ENCODE results near the gene PHF19.
A peak's percentile ranks its signal among the peaks of the same experiment; 100 is the strongest.

Gene PHF19

GRCh38 chr9:120904061-120904977 lies 27.3 kb upstream of the PHF19 start:
- Mint-ChIP-seq H3K4me3 (peak overlapping the region; percentile 50), H3K4me1 (ENCODE audit: low read depth) (peaks cover 60% of the 10 kb centered on the region), H3K27ac (peak overlapping the region; percentile 88), H3K27me3 (ENCODE audit: low read depth) (no peaks in the 10 kb centered on the region), H3K9me3 (no peaks in the 10 kb centered on the region), H3K36me3 (ENCODE audit: low read depth) (peaks cover 66% of the 10 kb centered on the region)

DNA sequence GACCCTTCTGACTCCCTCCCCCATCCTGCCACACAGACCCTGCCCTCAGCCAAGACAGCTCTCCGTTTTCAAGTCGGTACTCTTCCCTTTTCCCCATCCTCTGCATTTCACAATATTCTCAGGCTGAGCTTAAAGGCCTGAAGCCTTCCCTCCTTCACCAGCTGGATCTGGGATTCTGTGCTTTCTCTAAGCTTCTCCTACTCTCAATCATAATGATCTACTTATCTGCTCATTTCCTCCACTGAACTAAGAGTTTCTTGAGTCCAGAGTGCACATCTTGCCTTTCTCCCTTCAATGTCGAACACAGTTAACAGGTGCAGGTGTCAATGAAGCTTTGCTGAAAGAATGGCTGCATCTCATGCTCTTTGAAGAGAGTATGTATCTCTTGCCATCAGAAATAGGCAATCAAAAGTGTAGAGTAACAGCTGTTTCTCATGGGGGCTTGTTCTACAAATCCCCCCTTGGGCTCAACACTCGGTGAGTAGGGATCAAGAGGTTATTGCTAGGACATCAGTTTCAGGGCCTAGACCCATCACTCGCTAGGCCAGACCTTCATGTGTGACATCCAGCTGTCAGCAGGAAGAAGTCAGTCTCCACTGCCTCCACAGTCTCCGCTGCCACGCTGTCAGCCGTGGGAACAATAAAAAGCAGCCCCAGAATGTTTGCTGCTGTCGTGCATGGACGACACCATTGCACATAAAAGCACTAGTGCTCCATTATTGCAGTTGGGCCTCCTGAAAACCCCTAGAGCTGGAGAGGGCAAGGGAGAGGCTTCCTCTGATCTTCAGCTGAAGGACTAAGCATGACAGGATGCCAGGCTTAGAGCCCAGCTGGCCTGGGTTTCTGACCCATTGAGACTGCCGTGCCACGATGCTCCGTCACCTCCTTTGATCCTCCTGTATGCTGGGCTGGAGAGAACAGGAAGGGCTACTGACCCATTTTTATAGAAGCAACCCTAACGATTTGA lies 25.9 kb upstream of the PHF19 start:
- peaks cover 63% of the 10 kb centered on the region for H3K4me1 Mint-ChIP-seq (ENCODE audit: low read depth)
- H3K9me3 Mint-ChIP-seq: no peaks in the 10 kb centered on the region
- H3K27ac Mint-ChIP-seq: peak overlapping the region; percentile 88
- H3K4me3 Mint-ChIP-seq: peak overlapping the region; percentile 40
- H3K27me3 Mint-ChIP-seq (ENCODE audit: low read depth): no peaks in the 10 kb centered on the region
- H3K36me3 Mint-ChIP-seq (ENCODE audit: low read depth): peaks cover 63% of the 10 kb centered on the region

DNA sequence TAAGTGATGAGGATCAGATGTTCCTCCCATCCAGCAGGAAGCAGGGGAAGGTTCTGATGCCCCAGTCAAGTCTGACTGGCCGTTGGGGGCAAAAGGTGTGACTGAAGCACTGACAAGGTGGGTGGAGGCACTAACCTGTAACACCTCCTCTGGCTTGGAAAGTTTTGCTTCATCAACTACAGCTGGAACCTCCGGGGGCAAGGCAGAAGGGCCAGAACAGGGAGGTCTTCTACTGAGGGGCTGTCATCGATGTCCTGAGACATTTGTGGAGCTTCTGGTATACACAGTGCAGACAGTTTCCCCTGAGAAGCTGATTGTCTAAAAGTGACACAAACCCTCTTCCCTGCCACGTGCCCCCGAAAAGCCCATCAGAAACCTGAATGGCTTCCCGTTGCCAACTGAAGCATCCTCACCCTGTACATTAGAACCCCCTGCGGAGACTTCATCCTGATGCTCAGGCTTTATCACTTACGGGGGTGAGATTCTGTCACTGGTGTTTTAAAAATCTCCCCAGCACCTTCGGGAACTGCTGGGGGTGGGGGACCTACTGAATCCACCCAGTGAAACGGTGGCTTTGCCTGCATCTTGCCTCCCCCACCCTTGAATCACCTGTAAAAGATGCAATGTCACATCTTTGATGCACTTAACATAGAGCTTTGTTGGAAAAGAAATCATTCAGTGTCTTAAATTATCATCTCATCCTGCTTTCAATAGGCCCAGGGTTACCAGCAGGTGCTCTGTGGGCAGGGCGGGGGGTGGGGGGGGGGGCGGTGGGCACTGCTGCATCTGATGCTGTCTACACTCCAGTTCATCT lies 25.0 kb upstream of the PHF19 start:
- H3K27ac Mint-ChIP-seq: peak overlapping the region; percentile 88
- no peaks in the 10 kb centered on the region for H3K27me3 Mint-ChIP-seq (ENCODE audit: low read depth)
- no peaks in the 10 kb centered on the region for H3K9me3 Mint-ChIP-seq
- H3K4me1 Mint-ChIP-seq (ENCODE audit: low read depth): peaks cover 62% of the 10 kb centered on the region
- H3K36me3 Mint-ChIP-seq (ENCODE audit: low read depth): peaks cover 60% of the 10 kb centered on the region
- H3K4me3 Mint-ChIP-seq: no peak overlapping the region

GRCh38 chr9:120900824-120901223 lies 23.8 kb upstream of the PHF19 start:
- Mint-ChIP-seq H3K4me3 (no peak overlapping the region), H3K4me1 (ENCODE audit: low read depth) (peaks cover 57% of the 10 kb centered on the region), H3K27ac (peak overlapping the region; percentile 82), H3K9me3 (no peaks in the 10 kb centered on the region), H3K27me3 (ENCODE audit: low read depth) (no peaks in the 10 kb centered on the region), H3K36me3 (ENCODE audit: low read depth) (peaks cover 52% of the 10 kb centered on the region)

- Mint-ChIP-seq H3K9me3 (no peaks in the 10 kb centered on the region), H3K36me3 (ENCODE audit: low read depth) (peaks cover 39% of the 10 kb centered on the region), H3K4me3 (no peak overlapping the region), H3K4me1 (ENCODE audit: low read depth) (peaks cover 53% of the 10 kb centered on the region), H3K27me3 (ENCODE audit: low read depth) (no peaks in the 10 kb centered on the region), H3K27ac (peak overlapping the region; percentile 34)
Observed at GRCh38 chr9:120899490-120900068, 22.6 kb upstream of the PHF19 start.

GRCh38 chr9:120898396-120898795 lies 21.4 kb upstream of the PHF19 start:
- Mint-ChIP-seq H3K27ac (peak overlapping the region; percentile 52), H3K9me3 (no peaks in the 10 kb centered on the region), H3K27me3 (ENCODE audit: low read depth) (no peaks in the 10 kb centered on the region), H3K4me3 (peak overlapping the region; percentile 14), H3K36me3 (ENCODE audit: low read depth) (peaks cover 35% of the 10 kb centered on the region), H3K4me1 (ENCODE audit: low read depth) (peaks cover 45% of the 10 kb centered on the region)

GRCh38 chr9:120895951-120896350 lies 19.0 kb upstream of the PHF19 start:
- Mint-ChIP-seq H3K4me3 (no peak overlapping the region), H3K36me3 (ENCODE audit: low read depth) (peaks cover 28% of the 10 kb centered on the region)

DNA sequence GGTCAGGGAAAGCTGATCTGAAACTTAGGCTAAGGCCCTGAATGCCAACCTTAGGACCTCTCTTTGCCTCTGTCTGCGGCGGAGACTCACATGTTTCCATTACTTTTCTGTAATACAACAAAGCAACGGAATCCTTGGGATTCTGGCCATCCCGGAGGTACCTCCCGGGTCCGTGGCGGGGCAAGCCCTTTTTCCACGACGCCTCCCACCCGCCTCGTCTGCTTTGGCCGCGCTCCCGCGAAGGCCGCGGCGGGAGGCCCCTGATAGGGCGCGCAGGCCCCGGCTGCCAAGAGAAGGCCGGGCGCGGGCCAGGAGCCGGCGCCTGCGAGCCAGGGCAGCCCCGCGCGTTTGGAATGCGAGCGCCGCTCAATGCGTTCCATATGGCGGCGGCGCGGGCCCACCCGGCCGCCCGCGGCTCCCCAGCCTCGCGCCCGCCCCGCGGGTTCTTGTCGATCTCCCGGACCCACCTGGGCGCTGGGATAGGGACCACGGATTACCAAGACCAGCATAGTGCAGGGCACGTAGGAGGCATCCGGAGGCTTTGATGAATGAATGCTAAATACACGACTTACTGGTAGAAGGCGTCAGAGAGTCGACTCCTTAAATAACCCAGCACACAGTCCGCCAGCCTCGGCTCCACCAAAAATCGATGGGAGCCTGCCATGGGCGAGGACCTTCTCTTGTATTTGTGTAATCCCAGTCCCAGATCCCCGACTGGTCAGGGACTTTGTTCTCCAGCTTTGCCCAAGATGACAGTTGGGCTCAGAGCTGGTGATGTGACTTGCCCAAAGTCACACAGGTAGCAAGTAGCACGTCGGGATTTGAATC lies 17.5 kb upstream of the PHF19 start:
- Mint-ChIP-seq H3K27me3 (ENCODE audit: low read depth) (no peaks in the 10 kb centered on the region), H3K36me3 (ENCODE audit: low read depth) (peaks cover 18% of the 10 kb centered on the region), H3K4me3 (no peak overlapping the region), H3K4me1 (ENCODE audit: low read depth) (peaks cover 67% of the 10 kb centered on the region), H3K27ac (peak overlapping the region; percentile 99), H3K9me3 (no peaks in the 10 kb centered on the region)

More at GRCh38 chr9:120895951-120896350, 19.0 kb upstream of the PHF19 start:
- H3K27me3 Mint-ChIP-seq (ENCODE audit: low read depth): no peaks in the 10 kb centered on the region
- peak overlapping the region; percentile 20 for H3K27ac Mint-ChIP-seq
- H3K9me3 Mint-ChIP-seq: no peaks in the 10 kb centered on the region
- peaks cover 59% of the 10 kb centered on the region for H3K4me1 Mint-ChIP-seq (ENCODE audit: low read depth)

DNA sequence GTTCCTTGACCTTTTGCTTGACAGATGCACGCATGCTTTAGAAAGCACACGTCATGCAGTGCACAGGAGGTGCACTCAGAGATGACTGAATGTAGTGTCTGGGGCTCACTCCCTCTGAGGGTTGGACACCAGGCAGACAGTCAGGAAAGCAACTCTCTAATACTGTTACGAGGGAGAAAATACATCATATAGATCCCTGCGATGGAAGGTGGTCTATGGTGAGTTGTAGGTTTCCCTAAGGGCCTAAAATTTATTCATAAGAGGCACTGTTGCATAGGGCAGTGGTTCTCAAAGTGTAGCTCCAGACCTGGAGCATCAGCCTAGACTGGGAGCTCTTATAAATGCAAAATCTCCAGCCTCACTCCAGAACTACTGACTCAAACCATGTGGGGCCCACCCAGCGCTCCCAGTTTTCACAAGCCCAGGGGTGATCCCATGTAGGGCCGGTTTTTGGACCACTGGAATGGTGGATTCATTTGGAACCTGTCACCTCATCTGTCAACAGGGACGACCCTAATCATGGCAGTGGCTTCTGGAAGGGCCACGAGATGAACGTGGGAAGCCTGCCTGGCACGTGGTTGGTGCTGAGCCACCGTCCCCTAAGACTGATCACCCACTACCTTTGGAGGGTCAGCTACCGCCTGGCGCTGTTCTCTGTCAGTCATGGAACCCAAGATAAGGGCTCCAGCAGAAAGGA lies 16.8 kb upstream of the PHF19 start:
- Mint-ChIP-seq H3K27me3 (ENCODE audit: low read depth) (no peaks in the 10 kb centered on the region), H3K27ac (peak overlapping the region; percentile 99), H3K9me3 (no peaks in the 10 kb centered on the region), H3K36me3 (ENCODE audit: low read depth) (peaks cover 17% of the 10 kb centered on the region), H3K4me3 (peak overlapping the region; percentile 73), H3K4me1 (ENCODE audit: low read depth) (peaks cover 70% of the 10 kb centered on the region)

DNA sequence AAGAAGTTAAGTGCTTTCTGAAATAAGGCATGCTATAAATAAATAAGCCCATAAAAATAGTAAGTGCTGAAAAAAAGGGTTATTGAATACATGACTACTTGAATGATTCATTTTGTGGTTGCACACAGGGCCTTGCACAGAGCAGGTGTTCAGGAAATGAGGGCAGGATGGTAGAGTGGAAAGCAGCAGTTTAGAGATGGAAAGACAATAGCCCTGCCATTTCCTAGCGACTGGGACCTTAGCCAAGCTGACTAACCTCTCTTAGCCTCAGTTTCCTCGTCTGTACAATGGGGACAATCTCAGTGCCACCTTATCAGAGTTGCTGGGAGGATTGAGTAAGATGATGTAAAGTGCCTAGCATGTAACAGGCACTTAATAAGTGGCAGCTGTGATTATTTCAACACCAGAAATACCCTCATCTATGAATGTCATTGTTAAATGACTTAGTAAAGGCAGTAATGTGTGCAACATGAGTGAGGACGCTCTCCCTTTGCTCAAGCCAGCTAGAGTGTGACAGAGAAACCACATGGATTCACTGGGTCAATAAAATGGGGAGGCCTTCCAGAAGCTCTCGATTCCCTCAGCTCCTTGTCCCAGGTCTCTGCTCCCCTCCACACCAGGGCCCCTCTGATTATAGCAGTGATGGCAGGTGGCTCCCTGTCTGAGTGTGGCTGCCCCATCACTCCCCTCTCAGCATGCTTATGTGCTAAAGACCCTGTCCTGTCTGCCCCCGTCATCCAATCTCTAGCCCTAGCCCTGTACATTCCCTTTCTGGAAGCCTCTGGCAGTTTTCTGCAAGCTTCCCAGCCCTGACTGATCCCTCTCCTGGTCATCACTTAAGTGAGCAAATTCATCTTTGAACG lies 16.0 kb upstream of the PHF19 start:
- Mint-ChIP-seq H3K27me3 (ENCODE audit: low read depth) (no peaks in the 10 kb centered on the region), H3K36me3 (ENCODE audit: low read depth) (peaks cover 13% of the 10 kb centered on the region), H3K4me1 (ENCODE audit: low read depth) (peaks cover 70% of the 10 kb centered on the region), H3K9me3 (no peaks in the 10 kb centered on the region), H3K4me3 (peak overlapping the region; percentile 73), H3K27ac (peak overlapping the region; percentile 99)

- Mint-ChIP-seq H3K4me1 (ENCODE audit: low read depth) (peaks cover 66% of the 10 kb centered on the region), H3K9me3 (no peaks in the 10 kb centered on the region), H3K36me3 (ENCODE audit: low read depth) (peaks cover 11% of the 10 kb centered on the region), H3K27ac (peak overlapping the region; percentile 99), H3K4me3 (peak overlapping the region; percentile 25), H3K27me3 (ENCODE audit: low read depth) (no peaks in the 10 kb centered on the region)
Observed at GRCh38 chr9:120891884-120892747, 15.1 kb upstream of the PHF19 start.
